Measurements from ENCODE around the gene ANKH.
A peak's percentile ranks its signal among the peaks of the same experiment; 100 is the strongest.

ANKH gene

GRCh38 chr5:14671414-14671813 is 200.2 kb downstream of the ANKH start:
- TF ChIP-seq CTCF (conservative IDR thresholded peaks at IDR 0.05; ENCODE audit: low read length), result no peak
- H3K4me3 ChIP-seq (ENCODE audit: low read length), result no peak overlapping the region
- DNase-seq (ENCODE audit: low read depth), result no peak

- DNase-seq (ENCODE audit: low read depth), result peak; percentile 37
- H3K4me3 ChIP-seq (ENCODE audit: low read length), result no peak overlapping the region
- no peak for TF ChIP-seq CTCF (conservative IDR thresholded peaks at IDR 0.05; ENCODE audit: low read length)
These were observed 201.6 kb downstream of the ANKH start for GRCh38 chr5:14669975-14670374.

- DNase-seq (ENCODE audit: low read depth), result no peak
- TF ChIP-seq CTCF (conservative IDR thresholded peaks at IDR 0.05; ENCODE audit: low read length), result no peak
- H3K4me3 ChIP-seq (ENCODE audit: low read length), result no peak overlapping the region
These were observed 202.2 kb downstream of the ANKH start for GRCh38 chr5:14669415-14669814.

- TF ChIP-seq CTCF (conservative IDR thresholded peaks at IDR 0.05; ENCODE audit: low read length), result no peak
- no peak for DNase-seq (ENCODE audit: low read depth)
- H3K4me3 ChIP-seq (ENCODE audit: low read length), result no peak overlapping the region
These were observed 203.4 kb downstream of the ANKH start for GRCh38 chr5:14668181-14668591.

- DNase-seq (ENCODE audit: low read depth), result no peak
These were observed 203.8 kb downstream of the ANKH start for GRCh38 chr5:14667770-14668169.

GRCh38 chr5:14667290-14667689 is 204.3 kb downstream of the ANKH start:
- TF ChIP-seq CTCF (conservative IDR thresholded peaks at IDR 0.05; ENCODE audit: low read length), result no peak
- no peak overlapping the region for H3K4me3 ChIP-seq (ENCODE audit: low read length)
- DNase-seq (ENCODE audit: low read depth), result no peak

More at GRCh38 chr5:14667770-14668169, 203.8 kb downstream of the ANKH start:
- no peak overlapping the region for H3K4me3 ChIP-seq (ENCODE audit: low read length)
- TF ChIP-seq CTCF (conservative IDR thresholded peaks at IDR 0.05; ENCODE audit: low read length), result no peak

- no peak for DNase-seq (ENCODE audit: low read depth)
- TF ChIP-seq CTCF (conservative IDR thresholded peaks at IDR 0.05; ENCODE audit: low read length), result no peak
- no peak overlapping the region; the same call in 1 of the 2 replicates for H3K4me3 ChIP-seq (ENCODE audit: low read length)
These were observed 205.2 kb downstream of the ANKH start for GRCh38 chr5:14666357-14666756.

Measured in AG10803 (cell line).